Activated CD4-positive, alpha-beta T cell treated with anti-CD3 and anti-CD28 coated beads for 36 hours (primary cell): Measurements from ENCODE around the gene ENOX2. TPM values are rescaled to one million over a fixed set of nuclear protein-coding genes. Genes with fewer than 3 reads are reported as not detected.
"Not testable (repeated sequence)": the region's sequence is repeated elsewhere in the genome, so short reads cannot be mapped to it uniquely, and the experiment has no call there.

ENCODE experiments used
- ATAC-seq: fragments of 200-7000 bp; cut with Tn5 transposase; one replicate; pipeline ENCODE4 v1.10.0; 2021; ENCODE audit warnings: mild to moderate bottlenecking, moderate library complexity
- CTCF ChIA-PET: fragments of 350-600 bp; sonication (Branson Sonifier 250); formaldehyde crosslinking; loops from one replicate; lab custom pipeline; 2021; ENCODE audit warnings: antibody characterized with exemption; lab: Charles Lee
- POLR2A ChIA-PET: fragments of 350-600 bp; sonication (Branson Sonifier 250); formaldehyde crosslinking; loops from one replicate; lab custom pipeline; 2021; ENCODE audit warnings: antibody characterized with exemption, inconsistent platforms; lab: Charles Lee
- DNase-seq: peaks from one replicate; pipeline ENCODE4 v3.0.0-alpha.2; 2020
- H3K27ac Mint-ChIP-seq: one replicate; pipeline ENCODE4 v1.8.0; 2021; ENCODE audit warnings: mixed read lengths
- H3K27me3 Mint-ChIP-seq: one replicate; pipeline ENCODE4 v1.8.0; 2021; ENCODE audit warnings: mixed read lengths
- H3K36me3 Mint-ChIP-seq: one replicate; pipeline ENCODE4 v1.8.0; 2021; ENCODE audit warnings: low read depth, mixed read lengths
- H3K4me1 Mint-ChIP-seq: one replicate; pipeline ENCODE4 v1.8.0; 2021; ENCODE audit warnings: mixed read lengths
- H3K4me3 Mint-ChIP-seq: one replicate; pipeline ENCODE4 v1.8.0; 2021; ENCODE audit warnings: mild to moderate bottlenecking, moderate library complexity, mixed read lengths
- H3K9me3 Mint-ChIP-seq: one replicate; pipeline ENCODE4 v1.8.0; 2021; ENCODE audit warnings: low read depth, mixed read lengths
- intact Hi-C, 2 experiments: fragments of 100-400 bp; cut with DNase I in 1 of 2; cut with micrococcal nuclease in 1 of 2; formaldehyde crosslinking; loops; one replicate each; pipeline versions ENCODE4 v1.14.2 to v1.15.1; 2022 to 2024; cut with DNase I, micrococcal nuclease
- total RNA-seq, 2 experiments: library from RNA; stranded (reverse); gene quantifications; one replicate each; pipeline ENCODE4 v1.2.3, GENCODE V29; 2021

ENOX2 gene
- total RNA-seq, 2 experiments from 2014 or later: 12.5 to 16.5 TPM

- Mint-ChIP-seq H3K27ac (no peak overlapping the region), H3K4me1 (peaks cover 5% of the 10 kb centered on the region), H3K9me3 (no peaks in the 10 kb centered on the region), H3K4me3 (no peak overlapping the region), H3K36me3 (peaks cover 2% of the 10 kb centered on the region), H3K27me3 (no peaks in the 10 kb centered on the region)
- ChIA-PET CTCF (no interaction called here), POLR2A (no interaction called here)
- intact Hi-C loops: no loop called here
- ATAC-seq (no peak), DNase-seq (no peak)
These were observed 62.7 kb downstream of the ENOX2 start for GRCh38 chrX:130840345-130840744.

DNA sequence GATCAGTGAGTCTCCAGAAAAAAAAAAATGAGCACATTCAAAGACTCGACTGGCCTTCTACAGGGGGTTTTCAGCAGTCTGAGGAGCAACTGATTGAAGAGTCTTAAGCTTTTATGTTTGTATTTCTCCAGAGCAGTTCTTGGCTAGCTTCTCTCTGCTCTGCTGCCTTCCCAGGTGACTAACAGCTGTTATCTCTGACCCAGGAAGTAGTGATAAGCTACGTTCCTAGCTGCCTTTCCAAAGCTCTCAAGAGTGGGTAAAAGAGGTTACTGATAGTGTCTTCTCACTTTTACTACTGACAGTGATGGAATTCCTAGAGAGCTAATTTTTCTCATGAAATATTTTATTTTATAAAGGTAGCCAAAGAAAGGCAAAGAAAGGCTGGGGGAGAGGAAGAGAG, 66.6 kb downstream of the ENOX2 start:
- H3K4me1 Mint-ChIP-seq: peaks cover 15% of the 10 kb centered on the region
- H3K27ac Mint-ChIP-seq: no peak overlapping the region
- H3K9me3 Mint-ChIP-seq: no peaks in the 10 kb centered on the region
- H3K36me3 Mint-ChIP-seq: peaks cover 2% of the 10 kb centered on the region
- POLR2A ChIA-PET: no interaction called here
- CTCF ChIA-PET: interaction anchor here (0.7 kb wide), 1 partner anchor 192 kb away, joined by 4 read pairs; no protein-coding TSS in a partner anchor
- DNase-seq: no peak
- no peak for ATAC-seq
- no peaks in the 10 kb centered on the region for H3K27me3 Mint-ChIP-seq
- no peak overlapping the region for H3K4me3 Mint-ChIP-seq
- intact Hi-C loops: no loop called here

GRCh38 chrX:130834830-130835229, 68.2 kb downstream of the ENOX2 start:
- intact Hi-C loops: no loop called here
- Mint-ChIP-seq H3K36me3 (peaks cover 2% of the 10 kb centered on the region), H3K4me1 (peaks cover 15% of the 10 kb centered on the region), H3K27me3 (no peaks in the 10 kb centered on the region), H3K9me3 (no peaks in the 10 kb centered on the region), H3K27ac (no peak overlapping the region), H3K4me3 (no peak overlapping the region)
- ChIA-PET POLR2A (no interaction called here), CTCF (no interaction called here)
- DNase-seq (no peak), ATAC-seq (no peak)

DNA sequence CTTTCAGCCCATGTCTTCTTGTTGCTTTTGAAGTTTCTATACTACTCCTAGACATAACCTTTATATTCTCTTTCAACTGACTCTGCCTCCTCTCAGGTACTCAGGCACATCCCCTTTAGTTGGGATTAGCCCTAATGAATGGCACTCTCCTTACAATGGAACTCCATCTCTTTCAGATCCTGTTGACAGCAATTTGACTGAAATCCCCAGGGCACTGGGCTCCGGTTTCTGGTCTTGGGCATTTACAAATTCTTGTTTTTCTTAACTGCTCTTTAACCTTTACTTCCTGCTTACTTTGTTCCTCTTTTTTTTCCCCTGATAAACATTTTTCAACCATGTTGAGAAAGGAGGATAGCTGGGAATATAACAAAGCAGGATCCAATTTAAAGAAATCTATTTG, 68.9 kb downstream of the ENOX2 start:
- no peak overlapping the region for H3K27ac Mint-ChIP-seq
- ChIA-PET POLR2A (no interaction called here), CTCF (no interaction called here)
- no peak for DNase-seq
- peaks cover 15% of the 10 kb centered on the region for H3K4me1 Mint-ChIP-seq
- ATAC-seq: no peak
- no peak overlapping the region for H3K4me3 Mint-ChIP-seq
- H3K9me3 Mint-ChIP-seq: no peaks in the 10 kb centered on the region
- H3K36me3 Mint-ChIP-seq: peaks cover 2% of the 10 kb centered on the region
- H3K27me3 Mint-ChIP-seq: no peaks in the 10 kb centered on the region
- intact Hi-C loops: no loop called here

DNA sequence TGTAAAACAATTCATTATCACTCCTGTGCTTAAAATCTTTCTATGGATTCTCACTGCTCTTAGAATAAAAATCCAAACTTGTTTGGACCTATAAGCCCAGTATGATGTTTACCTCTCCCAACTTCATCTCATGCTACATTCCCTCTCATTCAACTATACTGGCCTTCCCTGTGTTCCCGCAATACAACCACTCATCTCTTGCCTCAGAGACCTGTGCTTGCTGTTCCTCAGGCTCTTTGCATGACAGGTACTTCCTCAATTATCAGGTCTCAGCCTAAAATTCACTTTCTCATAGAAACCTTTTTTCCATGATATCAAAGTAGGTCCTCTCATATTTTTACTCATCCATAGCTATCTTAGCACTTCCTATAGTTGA, 71.7 kb downstream of the ENOX2 start:
- Mint-ChIP-seq H3K4me3 (no peak overlapping the region), H3K27ac (no peak overlapping the region), H3K27me3 (no peaks in the 10 kb centered on the region), H3K9me3 (no peaks in the 10 kb centered on the region), H3K36me3 (no peaks in the 10 kb centered on the region), H3K4me1 (peaks cover 13% of the 10 kb centered on the region)
- ChIA-PET CTCF (no interaction called here), POLR2A (no interaction called here)
- DNase-seq (no peak), ATAC-seq (no peak)
- intact Hi-C loops: no loop called here

DNA sequence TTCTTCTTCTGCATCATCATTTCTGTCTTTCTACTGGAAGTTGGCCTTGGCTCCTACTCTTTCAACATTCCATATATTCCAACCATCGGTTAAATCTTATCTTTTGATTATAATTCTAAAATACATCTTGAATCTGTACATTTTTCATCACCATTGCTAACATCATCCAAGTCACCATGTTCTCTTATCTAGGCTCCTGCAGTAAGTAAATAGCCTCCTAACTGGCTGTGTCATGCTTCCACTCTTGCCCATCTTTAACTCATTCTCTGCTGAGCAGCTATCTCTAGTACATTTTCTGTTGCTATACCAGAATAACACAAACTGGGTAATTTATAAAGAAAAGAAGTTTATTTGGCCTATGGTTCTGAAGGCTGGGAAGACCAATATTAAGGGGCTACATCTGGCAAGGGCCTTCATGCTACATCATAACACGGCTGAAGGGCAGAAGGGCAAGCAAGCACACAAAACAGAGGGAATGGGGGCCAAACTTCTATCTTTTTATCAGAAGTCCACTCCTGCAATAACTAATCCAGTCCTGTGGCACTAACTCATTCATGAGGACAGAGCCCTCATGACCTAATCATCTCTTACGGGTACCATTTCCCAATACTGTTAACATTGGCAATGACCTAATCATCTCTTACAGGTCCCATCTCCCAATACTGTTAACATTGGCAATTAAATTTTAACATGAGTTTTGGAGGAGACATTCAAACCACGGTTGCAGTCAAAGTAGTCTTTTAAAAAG, 72.2 kb downstream of the ENOX2 start:
- DNase-seq (no peak), ATAC-seq (no peak)
- ChIA-PET CTCF (no interaction called here), POLR2A (no interaction called here)
- Mint-ChIP-seq H3K27ac (no peak overlapping the region), H3K4me1 (peaks cover 13% of the 10 kb centered on the region), H3K27me3 (no peaks in the 10 kb centered on the region), H3K36me3 (no peaks in the 10 kb centered on the region), H3K4me3 (no peak overlapping the region), H3K9me3 (no peaks in the 10 kb centered on the region)
- intact Hi-C loops: no loop called here

DNA sequence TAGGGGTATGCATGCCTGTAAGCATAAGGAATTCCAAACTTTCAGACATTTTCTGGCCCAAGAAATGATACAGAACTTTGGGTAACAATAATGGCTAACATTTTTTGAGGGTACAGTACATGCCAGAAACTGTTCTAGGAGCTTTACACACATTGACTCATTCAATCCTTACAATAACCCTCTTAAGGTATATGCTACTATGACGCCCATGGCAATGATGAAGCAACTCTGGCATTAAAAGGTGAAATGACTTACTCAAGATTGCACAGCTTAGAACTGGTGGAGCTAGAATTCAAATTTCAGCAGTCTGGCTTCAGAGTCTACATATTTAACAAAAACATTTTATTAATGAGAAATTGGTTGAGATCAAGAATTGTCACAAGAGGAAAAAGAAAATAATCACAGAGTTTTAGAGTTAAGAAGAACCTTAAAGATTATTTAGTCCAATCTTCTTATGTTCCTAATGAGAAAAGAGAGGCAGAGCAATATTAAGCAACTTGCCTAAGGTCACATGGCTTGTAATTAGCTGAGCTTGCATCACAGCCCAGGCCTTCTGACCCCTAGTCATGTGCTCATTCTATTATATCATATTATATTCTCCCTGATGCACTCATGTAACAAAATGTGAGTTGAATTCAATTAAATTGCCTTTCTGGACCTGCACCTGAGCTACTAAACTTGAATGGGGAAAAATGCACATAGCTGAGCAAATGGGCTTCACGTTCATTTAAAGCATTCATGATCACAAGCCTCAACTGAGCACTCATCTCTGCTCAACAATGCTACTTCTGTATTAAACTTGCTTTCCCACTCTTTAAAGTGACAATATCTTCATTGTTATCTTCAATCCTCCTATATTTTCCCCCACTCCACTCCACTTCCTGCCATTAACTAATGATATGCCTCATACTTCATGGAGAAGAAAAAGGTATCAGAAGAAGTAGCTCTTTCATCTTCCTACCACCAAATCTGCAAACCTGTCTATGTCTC, 73.2 kb downstream of the ENOX2 start:
- Mint-ChIP-seq H3K27ac (no peak overlapping the region), H3K4me3 (no peak overlapping the region), H3K36me3 (no peaks in the 10 kb centered on the region), H3K9me3 (no peaks in the 10 kb centered on the region), H3K4me1 (peaks cover 10% of the 10 kb centered on the region), H3K27me3 (no peaks in the 10 kb centered on the region)
- ChIA-PET CTCF (no interaction called here), POLR2A (no interaction called here)
- DNase-seq (no peak), ATAC-seq (no peak)
- intact Hi-C loops: no loop called here

GRCh38 chrX:130828641-130829040, 74.4 kb downstream of the ENOX2 start:
- DNase-seq (no peak), ATAC-seq (no peak)
- Mint-ChIP-seq H3K27ac (no peak overlapping the region), H3K27me3 (no peaks in the 10 kb centered on the region), H3K4me1 (peaks cover 10% of the 10 kb centered on the region), H3K9me3 (no peaks in the 10 kb centered on the region), H3K36me3 (no peaks in the 10 kb centered on the region), H3K4me3 (no peak overlapping the region)
- POLR2A ChIA-PET: no interaction called here
- intact Hi-C loops: no loop called here
- CTCF ChIA-PET: no interaction called here

DNA sequence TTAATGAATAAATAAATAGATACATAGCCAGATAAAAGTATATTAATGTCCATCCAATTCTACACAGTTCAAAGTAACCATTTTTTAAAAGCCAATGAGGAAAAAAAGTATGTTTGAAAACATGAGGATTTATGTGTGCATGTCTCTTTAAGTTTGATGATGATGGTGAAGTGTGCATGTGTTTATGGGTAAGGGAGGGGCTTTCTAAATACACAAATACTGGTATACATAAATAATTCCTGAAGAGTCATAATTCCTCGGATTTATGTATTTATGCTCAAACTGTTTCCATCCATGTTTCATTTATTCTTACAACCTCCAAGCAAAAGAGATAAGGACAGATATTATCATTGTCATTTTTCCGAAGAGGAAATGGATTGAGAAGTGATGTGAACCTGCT, 75.4 kb downstream of the ENOX2 start:
- intact Hi-C loops: no loop called here
- H3K9me3 Mint-ChIP-seq: no peaks in the 10 kb centered on the region
- POLR2A ChIA-PET: no interaction called here
- H3K36me3 Mint-ChIP-seq: no peaks in the 10 kb centered on the region
- peaks cover 6% of the 10 kb centered on the region for H3K4me1 Mint-ChIP-seq
- H3K27me3 Mint-ChIP-seq: no peaks in the 10 kb centered on the region
- no peak for DNase-seq
- ATAC-seq: no peak
- no peak overlapping the region for H3K4me3 Mint-ChIP-seq
- no peak overlapping the region for H3K27ac Mint-ChIP-seq
- CTCF ChIA-PET: no interaction called here

- Mint-ChIP-seq H3K9me3 (no peaks in the 10 kb centered on the region), H3K4me3 (no peak overlapping the region), H3K27me3 (no peaks in the 10 kb centered on the region), H3K36me3 (no peaks in the 10 kb centered on the region), H3K4me1 (no peaks in the 10 kb centered on the region), H3K27ac (no peak overlapping the region)
- intact Hi-C loops: no loop called here
- CTCF ChIA-PET: no interaction called here
- ATAC-seq: no peak
- no peak for DNase-seq
- POLR2A ChIA-PET: no interaction called here
These were observed 76.8 kb downstream of the ENOX2 start for GRCh38 chrX:130826249-130826648.

GRCh38 chrX:130825525-130825924, 77.5 kb downstream of the ENOX2 start:
- CTCF ChIA-PET: no interaction called here
- ATAC-seq (no peak), DNase-seq (no peak)
- POLR2A ChIA-PET: no interaction called here
- Mint-ChIP-seq H3K9me3 (no peaks in the 10 kb centered on the region), H3K4me3 (no peak overlapping the region), H3K4me1 (no peaks in the 10 kb centered on the region), H3K27me3 (no peaks in the 10 kb centered on the region), H3K27ac (no peak overlapping the region), H3K36me3 (peaks cover 2% of the 10 kb centered on the region)
- intact Hi-C loops: no loop called here

DNA sequence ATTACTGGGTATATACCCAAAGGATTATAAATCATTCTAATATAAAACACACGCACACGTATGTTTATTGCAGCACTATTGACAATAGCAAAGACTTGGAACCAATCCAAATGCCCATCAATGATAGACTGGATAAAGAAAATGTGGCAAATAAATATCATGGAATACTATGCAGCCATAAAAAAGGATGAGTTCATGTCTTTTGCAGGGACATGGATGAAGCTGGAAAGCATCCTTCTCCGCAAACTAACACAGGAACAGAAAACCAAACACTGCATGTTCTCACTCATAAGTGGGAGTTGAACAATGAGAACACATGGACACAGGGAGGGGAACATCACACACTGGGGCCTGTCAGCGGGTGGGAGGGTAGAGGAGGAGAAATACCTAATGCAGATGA, 83.6 kb downstream of the ENOX2 start:
- H3K9me3 Mint-ChIP-seq, H3K4me3 Mint-ChIP-seq, ATAC-seq, H3K4me1 Mint-ChIP-seq, CTCF ChIA-PET, H3K27ac Mint-ChIP-seq, DNase-seq, POLR2A ChIA-PET, H3K27me3 Mint-ChIP-seq, intact Hi-C loops: not testable (repeated sequence)
- peaks cover 13% of the 10 kb centered on the region for H3K36me3 Mint-ChIP-seq
